Epithelial cell of proximal tubule (primary cell): ENCODE results near the gene AADAC. TPM values are rescaled to one million over a fixed set of nuclear protein-coding genes. Genes with fewer than 3 reads are reported as not detected.

Experiments used
- DNase-seq: peaks from one replicate; pipeline ENCODE4 v3.0.0-alpha.2; 2011; ENCODE audit warnings: low read depth
- H3K4me3 ChIP-seq: 2 replicates; pipeline ENCODE4 v1.5.1; 2011; ENCODE audit warnings: low read depth, mild to moderate bottlenecking, low read length
- total RNA-seq: library from RNA; depleted of rRNA; stranded (reverse); fragments of >200 nt; gene quantifications from 2 replicates; pipeline ENCODE4 v1.2.3, GENCODE V29; 2015
- TF ChIP-seq, protein P1 (sequence below): conservative IDR thresholded peaks from 2 replicates; pipeline ENCODE4 v1.5.1; 2012; ENCODE audit warnings: low read depth, mild to moderate bottlenecking, low read length

Gene AADAC
- total RNA-seq, 1 donor from 2014 or later: 0.29 TPM

DNA sequence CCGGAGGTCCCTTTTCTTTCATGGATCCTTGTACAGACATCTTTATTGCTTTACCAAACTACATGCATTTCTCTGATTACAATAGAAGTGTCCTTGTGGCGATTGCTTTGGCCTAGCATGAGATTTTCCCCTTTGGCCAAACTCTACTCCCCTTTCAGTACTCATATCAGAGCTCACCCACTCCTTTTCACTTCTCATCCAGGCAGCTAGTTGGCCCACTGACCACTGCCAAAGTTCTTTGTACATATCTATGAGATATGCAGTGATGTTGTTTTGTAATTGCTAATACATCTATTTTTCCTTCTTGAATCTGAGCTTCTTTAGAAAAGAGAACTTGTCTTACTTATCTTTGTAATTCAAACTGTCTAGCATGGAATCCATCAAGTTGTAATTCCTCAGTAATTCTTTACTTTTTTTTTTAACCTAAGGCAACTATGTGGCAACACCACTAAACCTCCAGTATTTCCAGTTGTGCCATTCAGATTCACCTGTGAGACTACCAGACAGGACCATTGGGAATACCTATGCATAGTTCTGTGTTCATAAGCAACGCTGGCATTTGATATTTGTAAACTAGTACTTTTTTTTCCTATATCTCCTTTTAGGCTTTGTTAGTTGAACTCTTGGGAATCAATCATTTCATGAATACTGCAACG, 41.0 kb upstream of the AADAC start:
- DNase-seq: no peak
- no peak overlapping the region for H3K4me3 ChIP-seq
- TF ChIP-seq, protein P1, sequence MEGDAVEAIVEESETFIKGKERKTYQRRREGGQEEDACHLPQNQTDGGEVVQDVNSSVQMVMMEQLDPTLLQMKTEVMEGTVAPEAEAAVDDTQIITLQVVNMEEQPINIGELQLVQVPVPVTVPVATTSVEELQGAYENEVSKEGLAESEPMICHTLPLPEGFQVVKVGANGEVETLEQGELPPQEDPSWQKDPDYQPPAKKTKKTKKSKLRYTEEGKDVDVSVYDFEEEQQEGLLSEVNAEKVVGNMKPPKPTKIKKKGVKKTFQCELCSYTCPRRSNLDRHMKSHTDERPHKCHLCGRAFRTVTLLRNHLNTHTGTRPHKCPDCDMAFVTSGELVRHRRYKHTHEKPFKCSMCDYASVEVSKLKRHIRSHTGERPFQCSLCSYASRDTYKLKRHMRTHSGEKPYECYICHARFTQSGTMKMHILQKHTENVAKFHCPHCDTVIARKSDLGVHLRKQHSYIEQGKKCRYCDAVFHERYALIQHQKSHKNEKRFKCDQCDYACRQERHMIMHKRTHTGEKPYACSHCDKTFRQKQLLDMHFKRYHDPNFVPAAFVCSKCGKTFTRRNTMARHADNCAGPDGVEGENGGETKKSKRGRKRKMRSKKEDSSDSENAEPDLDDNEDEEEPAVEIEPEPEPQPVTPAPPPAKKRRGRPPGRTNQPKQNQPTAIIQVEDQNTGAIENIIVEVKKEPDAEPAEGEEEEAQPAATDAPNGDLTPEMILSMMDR: no peak

GRCh38 chr3:151774235-151774634, 39.7 kb upstream of the AADAC start:
- H3K4me3 ChIP-seq: no peak overlapping the region
- DNase-seq: no peak
- TF ChIP-seq, protein P1: no peak

- DNase-seq: no peak
- no peak overlapping the region for H3K4me3 ChIP-seq
- TF ChIP-seq, protein P1: no peak
These were observed 39.0 kb upstream of the AADAC start for GRCh38 chr3:151774910-151775309.

DNA sequence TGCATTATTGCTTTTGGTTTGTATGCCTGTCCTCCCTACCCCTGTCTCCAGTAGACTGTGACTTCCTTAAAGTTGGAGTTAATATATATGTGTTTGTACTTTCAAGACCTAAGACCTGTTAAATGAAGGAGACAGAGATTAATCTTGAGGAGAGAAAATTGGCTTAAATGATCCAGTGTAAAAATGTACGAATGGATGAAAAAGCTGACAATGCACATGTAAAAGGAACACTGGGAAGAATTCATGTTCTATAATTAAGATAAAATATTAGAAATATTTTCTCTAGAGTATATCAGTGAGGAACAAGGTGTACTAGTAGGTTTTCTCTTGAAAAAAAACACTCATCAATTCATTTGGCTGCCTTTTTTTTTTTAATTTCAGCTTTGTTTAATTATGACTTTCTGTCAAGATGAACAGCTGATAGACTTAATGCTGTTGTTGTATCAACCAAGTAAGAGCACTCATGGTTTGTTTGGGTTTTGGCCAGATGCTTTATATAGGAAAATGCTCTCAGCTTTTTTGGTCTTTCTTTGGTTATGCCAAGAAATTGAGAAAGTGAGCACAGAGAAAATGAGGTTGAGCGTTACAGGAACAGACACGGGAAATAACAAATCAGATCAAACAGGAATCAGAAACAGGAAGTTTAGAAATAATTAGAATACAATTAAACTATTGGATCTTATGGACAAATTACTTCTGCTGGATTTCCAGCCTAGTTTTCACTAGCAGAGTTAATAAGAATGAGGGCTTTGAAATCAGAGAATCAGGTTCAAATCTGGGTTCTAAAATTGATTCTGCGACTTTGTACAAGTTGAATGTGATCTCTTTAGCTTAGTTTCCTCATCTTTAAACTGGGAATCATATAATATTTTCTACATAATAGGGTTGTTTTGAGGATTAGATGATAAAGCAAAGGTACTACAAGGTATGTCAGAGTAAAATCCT, 38.3 kb upstream of the AADAC start:
- no peak overlapping the region for H3K4me3 ChIP-seq
- TF ChIP-seq, protein P1: no peak
- no peak for DNase-seq

GRCh38 chr3:151776259-151776740, 37.6 kb upstream of the AADAC start:
- H3K4me3 ChIP-seq: no peak overlapping the region
- TF ChIP-seq, protein P1: no peak
- no peak for DNase-seq

GRCh38 chr3:151777880-151778279, 36.0 kb upstream of the AADAC start:
- TF ChIP-seq, protein P1: no peak
- H3K4me3 ChIP-seq: no peak overlapping the region
- DNase-seq: no peak
